Parathyroid adenoma (tissue), 2 donors: ENCODE results near the gene BEX3.

ENCODE experiments used
- H2AFZ ChIP-seq: fragments of 300-600 bp; sonication (generic); one replicate; pipeline ENCODE4 v1.7.0; 2017; ENCODE audit warnings: antibody characterized with exemption, mild to moderate bottlenecking
- H3K27ac ChIP-seq: fragments of 300-600 bp; sonication (generic); one replicate; pipeline ENCODE4 v1.7.0; 2017
- H3K27me3 ChIP-seq: fragments of 300-600 bp; sonication (generic); one replicate; pipeline ENCODE4 v1.7.0; 2017; ENCODE audit warnings: low read length; ENCODE audit not compliant: control insufficient read depth, insufficient read depth
- H3K36me3 ChIP-seq: fragments of 300-600 bp; sonication (generic); one replicate; pipeline ENCODE4 v1.7.0; 2017; ENCODE audit warnings: low read length; ENCODE audit not compliant: control insufficient read depth, insufficient read depth
- H3K4me1 ChIP-seq: fragments of 300-600 bp; sonication (generic); one replicate; pipeline ENCODE4 v1.7.0; 2017; ENCODE audit warnings: control low read depth
- H3K4me2 ChIP-seq: fragments of 300-600 bp; sonication (generic); one replicate; pipeline ENCODE4 v1.7.0; 2017; ENCODE audit warnings: low read length
- H3K4me3 ChIP-seq: fragments of 300-600 bp; sonication (generic); one replicate; pipeline ENCODE4 v1.7.0; 2017; ENCODE audit warnings: low read depth, low read length
- H3K79me2 ChIP-seq: fragments of 300-600 bp; sonication (generic); one replicate; pipeline ENCODE4 v1.7.0; 2017; ENCODE audit warnings: control low read depth
- H3K9ac ChIP-seq: fragments of 300-600 bp; sonication (generic); one replicate; pipeline ENCODE4 v1.7.0; 2017; ENCODE audit warnings: mild to moderate bottlenecking
- H3K9me3 ChIP-seq: fragments of 300-600 bp; sonication (generic); one replicate; pipeline ENCODE4 v1.7.0; 2017; ENCODE audit warnings: low read length; ENCODE audit not compliant: control insufficient read depth
- TF ChIP-seq, protein P1 (sequence below): fragments of 300-600 bp; sonication (generic); IDR thresholded peaks from one replicate; pipeline ENCODE4 v1.7.0; 2017; ENCODE audit warnings: antibody characterized with exemption, mild to moderate bottlenecking
- donor health status: primary hyperparathyroidism.

BEX3 gene

GRCh38 chrX:103376118-103376978 is at the start of gene BEX3:
Gene BEX3, plus strand, starts transcription at chrX:103376538. Its CDS starts 984 bp downstream, at chrX:103377522.
- Histone ChIP-seq H3K27me3 (no peaks in the 10 kb centered on the region), H3K9ac (no peak within 1 kb of the TSS), H3K4me3 (peak within 1 kb of the TSS; percentile 61), H3K9me3 (no peaks in the 10 kb centered on the region), H3K79me2 (no peaks in the 10 kb centered on the region), H3K36me3 (no peaks in the 10 kb centered on the region), H2AFZ (peak within 1 kb of the TSS; percentile 82), H3K4me2 (peak within 1 kb of the TSS; percentile 61), H3K27ac (peak within 1 kb of the TSS; percentile 88), H3K4me1 (no peaks in the 10 kb centered on the region)
- TF ChIP-seq, protein P1, sequence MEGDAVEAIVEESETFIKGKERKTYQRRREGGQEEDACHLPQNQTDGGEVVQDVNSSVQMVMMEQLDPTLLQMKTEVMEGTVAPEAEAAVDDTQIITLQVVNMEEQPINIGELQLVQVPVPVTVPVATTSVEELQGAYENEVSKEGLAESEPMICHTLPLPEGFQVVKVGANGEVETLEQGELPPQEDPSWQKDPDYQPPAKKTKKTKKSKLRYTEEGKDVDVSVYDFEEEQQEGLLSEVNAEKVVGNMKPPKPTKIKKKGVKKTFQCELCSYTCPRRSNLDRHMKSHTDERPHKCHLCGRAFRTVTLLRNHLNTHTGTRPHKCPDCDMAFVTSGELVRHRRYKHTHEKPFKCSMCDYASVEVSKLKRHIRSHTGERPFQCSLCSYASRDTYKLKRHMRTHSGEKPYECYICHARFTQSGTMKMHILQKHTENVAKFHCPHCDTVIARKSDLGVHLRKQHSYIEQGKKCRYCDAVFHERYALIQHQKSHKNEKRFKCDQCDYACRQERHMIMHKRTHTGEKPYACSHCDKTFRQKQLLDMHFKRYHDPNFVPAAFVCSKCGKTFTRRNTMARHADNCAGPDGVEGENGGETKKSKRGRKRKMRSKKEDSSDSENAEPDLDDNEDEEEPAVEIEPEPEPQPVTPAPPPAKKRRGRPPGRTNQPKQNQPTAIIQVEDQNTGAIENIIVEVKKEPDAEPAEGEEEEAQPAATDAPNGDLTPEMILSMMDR = no peak

- H3K27me3 ChIP-seq = no peaks in the 10 kb centered on the region
- TF ChIP-seq, protein P1 = no peak
- H3K9me3 ChIP-seq = no peaks in the 10 kb centered on the region
- no peaks in the 10 kb centered on the region for H3K79me2 ChIP-seq
- H3K4me2 ChIP-seq = no peak within 1 kb of the TSS
- peak within 1 kb of the TSS; percentile 72 for H2AFZ ChIP-seq
- no peak within 1 kb of the TSS for H3K27ac ChIP-seq
- H3K4me3 ChIP-seq = no peak within 1 kb of the TSS
- H3K9ac ChIP-seq = no peak within 1 kb of the TSS
- H3K4me1 ChIP-seq = no peaks in the 10 kb centered on the region
- no peaks in the 10 kb centered on the region for H3K36me3 ChIP-seq
Measured at GRCh38 chrX:103329991-103330390, 46.3 kb upstream of the BEX3 start, which contains the start of gene TCEAL7. Gene TCEAL7, plus strand, starts transcription at chrX:103330239. Its CDS starts 1,165 bp downstream, at chrX:103331404.

DNA sequence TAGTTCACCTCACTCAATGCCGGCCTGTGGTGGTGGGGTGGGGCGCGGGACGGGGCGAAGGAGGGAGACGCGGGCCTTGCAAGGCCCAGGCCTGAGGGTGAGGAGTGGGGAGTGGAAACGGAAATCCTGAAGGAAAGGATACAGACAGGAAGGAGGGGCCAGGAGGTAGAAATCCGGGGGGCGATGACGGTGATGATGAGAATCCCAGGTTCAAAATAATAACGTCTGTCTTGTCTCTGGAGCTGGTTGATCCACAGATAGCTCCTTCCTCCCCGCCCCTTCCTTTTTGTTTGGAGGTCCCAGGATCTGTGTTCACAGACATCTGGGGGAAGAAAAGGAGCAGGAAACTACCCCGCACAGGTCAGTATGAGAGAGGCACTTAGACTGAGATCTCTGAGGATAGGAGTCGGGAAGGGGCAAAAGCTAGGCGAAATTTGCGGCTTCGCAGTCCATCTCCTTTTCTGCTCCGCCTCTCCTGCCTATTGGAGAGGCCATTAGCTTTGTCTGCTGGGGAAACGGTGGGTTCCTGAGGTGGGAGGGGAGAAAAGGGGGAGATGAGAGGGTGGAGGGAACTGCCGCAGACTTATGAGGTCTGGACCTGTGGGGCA is 45.6 kb upstream of the BEX3 start:
- Histone ChIP-seq H3K4me3 (no peak overlapping the region), H3K36me3 (no peaks in the 10 kb centered on the region), H3K79me2 (no peaks in the 10 kb centered on the region), H3K27ac (no peak overlapping the region), H2AFZ (peak overlapping the region; percentile 72), H3K4me1 (no peaks in the 10 kb centered on the region), H3K27me3 (no peaks in the 10 kb centered on the region), H3K9ac (no peak overlapping the region), H3K4me2 (no peak overlapping the region), H3K9me3 (no peaks in the 10 kb centered on the region)
- TF ChIP-seq, protein P1 = no peak

DNA sequence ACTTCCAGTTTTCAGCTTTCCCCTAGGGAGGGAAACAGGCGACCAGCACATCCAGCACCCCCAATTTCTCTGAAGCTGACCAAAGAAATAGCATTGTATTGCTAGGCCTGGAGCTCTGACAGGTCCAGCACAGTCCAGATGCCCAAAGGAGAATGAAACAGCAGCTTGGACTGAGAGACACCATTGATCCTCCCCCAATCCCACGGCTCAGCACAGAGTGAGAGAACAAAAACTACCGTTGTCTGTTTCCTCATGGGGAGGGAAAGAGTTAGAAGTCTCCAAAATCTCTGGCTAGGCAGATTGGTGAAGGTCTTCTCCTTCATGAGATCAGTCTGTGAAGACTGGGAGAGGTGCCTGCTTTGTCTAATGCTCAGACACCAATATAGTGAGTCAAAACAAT is 37.7 kb upstream of the BEX3 start:
- Histone ChIP-seq H3K4me3 (no peak overlapping the region), H3K9me3 (no peaks in the 10 kb centered on the region), H3K4me2 (no peak overlapping the region), H2AFZ (no peak overlapping the region), H3K79me2 (no peaks in the 10 kb centered on the region), H3K9ac (no peak overlapping the region), H3K27ac (no peak overlapping the region), H3K4me1 (no peaks in the 10 kb centered on the region), H3K27me3 (no peaks in the 10 kb centered on the region), H3K36me3 (no peaks in the 10 kb centered on the region)
- TF ChIP-seq, protein P1 = no peak
